Body of pancreas (tissue), 4 donors: ENCODE measurements around the gene FRMPD4.

Experiments
- POLR2A ChIP-seq, 3 donors: fragments of 450-650 bp; IDR thresholded peaks; one replicate each; pipeline ENCODE4 v1.6.1; 2016; ENCODE audit warnings: antibody characterized with exemption in 3 of 3, mild to moderate bottlenecking in 2 of 3
- TF ChIP-seq, protein P1 (sequence below), 7 experiments: fragments of 450-650 bp in 4 of 7; fragments of 200-600 bp in 3 of 7; sonication (generic) in 3 of 7; IDR thresholded peaks; one replicate each; pipeline ENCODE4 v1.5.1; 2016 to 2019; ENCODE audit warnings: antibody characterized with exemption in 7 of 7

DNA sequence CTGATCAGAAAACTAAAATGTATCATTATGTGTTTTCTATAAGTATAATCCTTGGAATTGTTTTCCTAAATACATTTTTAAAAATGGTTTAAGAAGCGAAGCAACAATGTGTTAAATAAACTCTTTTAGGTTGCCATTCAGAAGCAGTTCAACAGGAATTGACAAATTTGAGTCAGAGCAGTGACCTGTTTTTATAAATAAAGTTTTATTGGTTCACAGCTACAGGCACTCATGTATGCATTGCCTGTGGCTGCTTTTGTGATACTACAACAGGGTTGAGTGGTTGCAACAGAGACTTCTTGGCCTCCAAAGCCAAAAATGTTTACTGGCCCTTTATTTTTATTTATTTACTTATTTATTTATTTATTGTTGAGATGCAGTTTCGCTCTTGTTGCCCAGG, 99.5 kb downstream of the FRMPD4 start:
- TF ChIP-seq, protein P1, sequence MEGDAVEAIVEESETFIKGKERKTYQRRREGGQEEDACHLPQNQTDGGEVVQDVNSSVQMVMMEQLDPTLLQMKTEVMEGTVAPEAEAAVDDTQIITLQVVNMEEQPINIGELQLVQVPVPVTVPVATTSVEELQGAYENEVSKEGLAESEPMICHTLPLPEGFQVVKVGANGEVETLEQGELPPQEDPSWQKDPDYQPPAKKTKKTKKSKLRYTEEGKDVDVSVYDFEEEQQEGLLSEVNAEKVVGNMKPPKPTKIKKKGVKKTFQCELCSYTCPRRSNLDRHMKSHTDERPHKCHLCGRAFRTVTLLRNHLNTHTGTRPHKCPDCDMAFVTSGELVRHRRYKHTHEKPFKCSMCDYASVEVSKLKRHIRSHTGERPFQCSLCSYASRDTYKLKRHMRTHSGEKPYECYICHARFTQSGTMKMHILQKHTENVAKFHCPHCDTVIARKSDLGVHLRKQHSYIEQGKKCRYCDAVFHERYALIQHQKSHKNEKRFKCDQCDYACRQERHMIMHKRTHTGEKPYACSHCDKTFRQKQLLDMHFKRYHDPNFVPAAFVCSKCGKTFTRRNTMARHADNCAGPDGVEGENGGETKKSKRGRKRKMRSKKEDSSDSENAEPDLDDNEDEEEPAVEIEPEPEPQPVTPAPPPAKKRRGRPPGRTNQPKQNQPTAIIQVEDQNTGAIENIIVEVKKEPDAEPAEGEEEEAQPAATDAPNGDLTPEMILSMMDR (IDR thresholded peaks at IDR 0.05) = no peak
- no peak for TF ChIP-seq POLR2A (IDR thresholded peaks at IDR 0.05)
